ENCODE measurements around the gene AK4. TPM values are rescaled to one million over a fixed set of nuclear protein-coding genes. Genes with fewer than 3 reads are reported as not detected.

AK4 gene
- total and polyA plus RNA-seq, 2 experiments from 2014 or later, result 65.4 to 110 TPM

GRCh38 chr1:65259816-65260215 lies 111.8 kb downstream of the AK4 start:
- in situ Hi-C loops (cut with MboI), result no loop called here
- no peak overlapping the region for H2AFZ ChIP-seq

GRCh38 chr1:65260851-65261473 lies 113.0 kb downstream of the AK4 start:
- Histone ChIP-seq H3K36me3 (ENCODE audit: low read depth) (no peaks in the 10 kb centered on the region), H3K9me2 (ENCODE audit: insufficient read depth) (no peaks in the 10 kb centered on the region), H3K4me3 (no peak overlapping the region), H3K27ac (peak overlapping the region; percentile 54), H3K9ac (peak overlapping the region; percentile 12; the same call in 1 of the 2 replicates), H3K9me3 (ENCODE audit: low read depth) (no peaks in the 10 kb centered on the region), H3K27me3 (replicated peaks; ENCODE audit: insufficient read depth) (no peaks in the 10 kb centered on the region), H3K4me1 (ENCODE audit: insufficient read depth) (0 out of 2 replicates have a peak, but pooled peaks cover 12% of the 10 kb centered on the region), H2AFZ (peak overlapping the region; percentile 35; the same call in 1 of the 2 replicates), H3K4me2 (ENCODE audit: unreplicated experiment) (peak overlapping the region; percentile 42), H3K79me2 (ENCODE audit: insufficient read depth) (no peaks in the 10 kb centered on the region), H4K20me1 (ENCODE audit: insufficient read depth) (no peaks in the 10 kb centered on the region), H3F3A (ENCODE audit: insufficient read depth) (peaks cover 19% of the 10 kb centered on the region; the same call in 1 of the 2 replicates)
- peak; percentile 92 for DNase-seq
- TF ChIP-seq EZH2phosphoT487 (IDR thresholded peaks at IDR 0.05; ENCODE audit: insufficient read depth, low read depth), result no peak
- TF ChIP-seq EZH2 (IDR thresholded peaks at IDR 0.05; ENCODE audit: insufficient read depth, poor library complexity, severe bottlenecking), result no peak
- WGBS, 2 experiments (ENCODE audit: low coverage in 1 of 2, low lambda C conversion rate in 2 of 2, missing lambda C conversion rate in 2 of 2), result 67 to 73% methylated on average over 4 of the region's 4 CpGs
- in situ Hi-C loops (cut with MboI), result no loop called here

More at GRCh38 chr1:65259816-65260215, 111.8 kb downstream of the AK4 start:
- H4K20me1 ChIP-seq (ENCODE audit: insufficient read depth), result no peaks in the 10 kb centered on the region
- no peaks in the 10 kb centered on the region for H3K79me2 ChIP-seq (ENCODE audit: insufficient read depth)
- no peak overlapping the region for H3K4me2 ChIP-seq (ENCODE audit: unreplicated experiment)
- H3K9ac ChIP-seq, result no peak overlapping the region
- no peaks in the 10 kb centered on the region for H3K9me2 ChIP-seq (ENCODE audit: insufficient read depth)
- H3K9me3 ChIP-seq (ENCODE audit: low read depth), result no peaks in the 10 kb centered on the region
- no peak overlapping the region for H3K4me3 ChIP-seq
- no peaks in the 10 kb centered on the region for H3K36me3 ChIP-seq (ENCODE audit: low read depth)
- no peak for DNase-seq
- no peaks in the 10 kb centered on the region for H3K27me3 ChIP-seq (replicated peaks; ENCODE audit: insufficient read depth)
- H3K4me1 ChIP-seq (ENCODE audit: insufficient read depth), result 0 out of 2 replicates have a peak, but pooled peaks cover 7% of the 10 kb centered on the region
- TF ChIP-seq EZH2 (IDR thresholded peaks at IDR 0.05; ENCODE audit: insufficient read depth, poor library complexity, severe bottlenecking), result no peak
- 81 to 83% methylated on average over 3 of the region's 3 CpGs for WGBS, 2 experiments (ENCODE audit: low coverage in 1 of 2, low lambda C conversion rate in 2 of 2, missing lambda C conversion rate in 2 of 2)
- peaks cover 15% of the 10 kb centered on the region; the same call in 1 of the 2 replicates for H3F3A ChIP-seq (ENCODE audit: insufficient read depth)
- no peak overlapping the region for H3K27ac ChIP-seq

- 94 to 98% methylated on average over 1 of the region's 1 CpG for WGBS, 2 experiments (ENCODE audit: low coverage in 1 of 2, low lambda C conversion rate in 2 of 2, missing lambda C conversion rate in 2 of 2)
- H3K9ac ChIP-seq, result no peak overlapping the region
- in situ Hi-C loops (cut with MboI), result no loop called here
These were observed 115.3 kb downstream of the AK4 start for GRCh38 chr1:65263286-65263685.

GRCh38 chr1:65264197-65264929 lies 116.4 kb downstream of the AK4 start:
- WGBS, 2 experiments (ENCODE audit: low coverage in 1 of 2, low lambda C conversion rate in 2 of 2, missing lambda C conversion rate in 2 of 2), result 15% methylated on average over 15 of the region's 15 CpGs
- Histone ChIP-seq H3K9me2 (ENCODE audit: insufficient read depth) (no peaks in the 10 kb centered on the region), H4K20me1 (ENCODE audit: insufficient read depth) (no peaks in the 10 kb centered on the region), H3K36me3 (ENCODE audit: low read depth) (no peaks in the 10 kb centered on the region), H3K4me2 (ENCODE audit: unreplicated experiment) (peak overlapping the region; percentile 90), H3K27me3 (replicated peaks; ENCODE audit: insufficient read depth) (no peaks in the 10 kb centered on the region), H3K9ac (peak overlapping the region; percentile 81), H3K9me3 (ENCODE audit: low read depth) (no peaks in the 10 kb centered on the region), H3K4me1 (ENCODE audit: insufficient read depth) (peaks cover 15% of the 10 kb centered on the region; the same call in 1 of the 2 replicates), H3K27ac (peak overlapping the region; percentile 19), H3F3A (ENCODE audit: insufficient read depth) (peaks cover 19% of the 10 kb centered on the region; the same call in 1 of the 2 replicates), H3K79me2 (ENCODE audit: insufficient read depth) (no peaks in the 10 kb centered on the region), H2AFZ (peak overlapping the region; percentile 92), H3K4me3 (peak overlapping the region; percentile 74)
- TF ChIP-seq EZH2 (IDR thresholded peaks at IDR 0.05; ENCODE audit: insufficient read depth, poor library complexity, severe bottlenecking), result no peak
- no peak for TF ChIP-seq EZH2phosphoT487 (IDR thresholded peaks at IDR 0.05; ENCODE audit: insufficient read depth, low read depth)
- in situ Hi-C loops (cut with MboI), result no loop called here
- peak; percentile 79 for DNase-seq

More at GRCh38 chr1:65263286-65263685, 115.3 kb downstream of the AK4 start:
- no peak for TF ChIP-seq EZH2phosphoT487 (IDR thresholded peaks at IDR 0.05; ENCODE audit: insufficient read depth, low read depth)
- no peak for TF ChIP-seq EZH2 (IDR thresholded peaks at IDR 0.05; ENCODE audit: insufficient read depth, poor library complexity, severe bottlenecking)
- Histone ChIP-seq H3K9me2 (ENCODE audit: insufficient read depth) (no peaks in the 10 kb centered on the region), H3K79me2 (ENCODE audit: insufficient read depth) (no peaks in the 10 kb centered on the region), H2AFZ (no peak overlapping the region), H3K9me3 (ENCODE audit: low read depth) (no peaks in the 10 kb centered on the region), H3K4me2 (ENCODE audit: unreplicated experiment) (no peak overlapping the region), H3F3A (ENCODE audit: insufficient read depth) (peaks cover 19% of the 10 kb centered on the region; the same call in 1 of the 2 replicates), H3K4me1 (ENCODE audit: insufficient read depth) (peaks cover 15% of the 10 kb centered on the region; the same call in 1 of the 2 replicates), H4K20me1 (ENCODE audit: insufficient read depth) (no peaks in the 10 kb centered on the region), H3K4me3 (no peak overlapping the region), H3K27me3 (replicated peaks; ENCODE audit: insufficient read depth) (no peaks in the 10 kb centered on the region), H3K27ac (no peak overlapping the region), H3K36me3 (ENCODE audit: low read depth) (no peaks in the 10 kb centered on the region)
- DNase-seq, result no peak

All from GM23248 (cell line).